ENCODE results near the gene TMEM18. TPM values are rescaled to one million over a fixed set of nuclear protein-coding genes. Genes with fewer than 3 reads are reported as not detected.

Gene TMEM18
- polyA plus RNA-seq, 1 experiment = 40.9 TPM

- ChIA-PET CTCF (no interaction called here), POLR2A (no interaction called here)
- TF ChIP-seq CTCF (IDR thresholded peaks at IDR 0.05; ENCODE audit: low read depth, low read length) = no peak
- DNase-seq (ENCODE audit: low read depth, low spot score) = no peak
- no peak overlapping the region for H3K27ac ChIP-seq (ENCODE audit: low read depth, low read length)
- H3K27me3 ChIP-seq (ENCODE audit: control insufficient read depth, insufficient read depth, low read length) = peaks cover 8% of the 10 kb centered on the region
- no peak overlapping the region for H3K4me3 ChIP-seq (ENCODE audit: low read depth, low read length)
- peaks cover 4% of the 10 kb centered on the region; the same call in 1 of the 2 replicates for H3K9me3 ChIP-seq (ENCODE audit: control insufficient read depth, insufficient read depth, low read length)
Measured at GRCh38 chr2:654896-655295, 22.3 kb downstream of the TMEM18 start.

DNA sequence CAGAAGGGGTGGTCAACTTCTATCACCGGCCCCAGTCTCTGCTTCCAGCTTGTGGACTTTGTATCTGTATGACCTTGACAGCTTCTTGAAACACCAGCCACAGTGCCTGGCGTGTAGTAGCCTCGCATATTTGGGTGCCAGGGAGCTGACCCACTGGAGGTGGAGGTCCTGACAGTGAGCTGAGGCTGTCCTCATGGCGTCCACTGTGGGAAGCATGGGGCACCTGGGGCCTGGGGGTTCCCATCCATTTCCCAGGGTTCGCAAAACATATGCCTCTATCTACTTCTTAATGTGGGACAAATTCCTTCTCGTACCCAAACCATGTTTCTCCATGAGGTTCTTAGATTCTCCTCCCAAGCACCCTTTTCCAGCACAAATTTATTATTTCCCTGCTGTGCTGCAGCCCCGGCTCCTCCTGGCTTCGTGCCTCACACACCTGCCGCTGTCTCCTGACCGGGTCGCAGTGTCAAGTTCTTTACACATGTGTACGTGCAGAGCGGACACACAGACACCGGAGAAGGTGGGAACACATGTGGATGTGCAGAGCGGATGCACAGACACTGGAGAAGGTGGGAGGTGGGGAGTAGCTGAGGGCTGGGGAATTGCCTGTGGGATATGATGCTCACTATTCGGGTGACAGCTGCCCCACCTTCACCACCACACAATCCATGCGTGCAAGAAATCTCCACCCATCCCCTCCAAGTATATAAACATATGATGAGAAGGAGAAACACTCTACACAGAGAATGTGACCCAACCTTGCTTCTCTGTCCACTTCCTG lies 23.4 kb downstream of the TMEM18 start:
- Histone ChIP-seq H3K27ac (ENCODE audit: low read depth, low read length) (no peak overlapping the region), H3K4me3 (ENCODE audit: low read depth, low read length) (no peak overlapping the region), H3K27me3 (ENCODE audit: control insufficient read depth, insufficient read depth, low read length) (peaks cover 5% of the 10 kb centered on the region), H3K9me3 (ENCODE audit: control insufficient read depth, insufficient read depth, low read length) (peaks cover 4% of the 10 kb centered on the region; the same call in 1 of the 2 replicates)
- no peak for TF ChIP-seq CTCF (IDR thresholded peaks at IDR 0.05; ENCODE audit: low read depth, low read length)
- POLR2A ChIA-PET = interaction anchor here (0.6 kb wide), 1 partner anchor 806 kb away, joined by 5 read pairs; no protein-coding TSS in a partner anchor
- CTCF ChIA-PET = interaction anchor here (1.0 kb wide), 1 partner anchor 13 kb away, joined by 3 read pairs; no protein-coding TSS in a partner anchor
- no peak for DNase-seq (ENCODE audit: low read depth, low spot score)

DNA sequence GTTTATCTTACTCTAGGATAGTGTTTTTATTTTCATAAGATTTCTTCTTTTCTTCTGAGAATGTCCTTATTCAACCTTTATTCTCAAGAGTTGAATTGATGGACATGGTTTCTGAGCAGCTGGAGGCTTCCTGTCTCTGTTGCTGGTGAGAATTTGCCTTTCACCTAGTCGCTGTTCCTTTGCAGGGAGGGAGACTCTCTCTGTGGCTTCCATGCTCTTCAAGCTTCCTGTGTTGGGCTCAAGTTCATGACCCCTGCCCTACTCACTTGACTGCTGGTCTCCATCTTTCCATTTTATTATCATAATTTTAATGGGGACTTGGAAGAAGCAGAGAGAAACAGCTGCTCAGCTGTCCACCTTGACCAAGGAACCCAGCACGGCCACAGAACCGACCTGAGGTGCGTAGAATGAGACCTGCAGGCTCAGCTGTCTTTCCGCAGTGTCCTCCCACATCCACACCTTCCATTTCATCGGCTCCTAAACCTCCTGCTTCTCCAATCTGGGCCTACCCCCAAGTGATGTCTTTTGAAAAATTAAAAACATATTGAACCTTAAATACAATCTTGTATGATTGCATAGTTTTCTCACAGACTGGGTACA lies 24.2 kb downstream of the TMEM18 start:
- H3K27ac ChIP-seq (ENCODE audit: low read depth, low read length) = no peak overlapping the region
- POLR2A ChIA-PET = interaction anchor here (0.6 kb wide), 1 partner anchor 807 kb away, joined by 5 read pairs; no protein-coding TSS in a partner anchor
- H3K4me3 ChIP-seq (ENCODE audit: low read depth, low read length) = no peak overlapping the region
- H3K27me3 ChIP-seq (ENCODE audit: control insufficient read depth, insufficient read depth, low read length) = peaks cover 2% of the 10 kb centered on the region
- CTCF ChIA-PET = no interaction called here
- TF ChIP-seq CTCF (IDR thresholded peaks at IDR 0.05; ENCODE audit: low read depth, low read length) = no peak
- peaks cover 5% of the 10 kb centered on the region; the same call in 1 of the 2 replicates for H3K9me3 ChIP-seq (ENCODE audit: control insufficient read depth, insufficient read depth, low read length)
- no peak for DNase-seq (ENCODE audit: low read depth, low spot score)

- ChIA-PET CTCF (no interaction called here), POLR2A (no interaction called here)
Measured at GRCh38 chr2:651951-652373, 25.2 kb downstream of the TMEM18 start.

More at GRCh38 chr2:651951-652373, 25.2 kb downstream of the TMEM18 start:
- Histone ChIP-seq H3K9me3 (ENCODE audit: control insufficient read depth, insufficient read depth, low read length) (peaks cover 10% of the 10 kb centered on the region; the same call in 1 of the 2 replicates), H3K27ac (ENCODE audit: low read depth, low read length) (no peak overlapping the region), H3K27me3 (ENCODE audit: control insufficient read depth, insufficient read depth, low read length) (no peaks in the 10 kb centered on the region), H3K4me3 (ENCODE audit: low read depth, low read length) (no peak overlapping the region)
- no peak for DNase-seq (ENCODE audit: low read depth, low spot score)
- no peak for TF ChIP-seq CTCF (IDR thresholded peaks at IDR 0.05; ENCODE audit: low read depth, low read length)

Data from AG04450 (cell line).